ENCODE measurements around the gene TOPBP1. TPM values are rescaled to one million over a fixed set of nuclear protein-coding genes. Genes with fewer than 3 reads are reported as not detected.

The TOPBP1 gene
- total RNA-seq, 1 donor from 2014 or later, result 33.9 TPM

DNA sequence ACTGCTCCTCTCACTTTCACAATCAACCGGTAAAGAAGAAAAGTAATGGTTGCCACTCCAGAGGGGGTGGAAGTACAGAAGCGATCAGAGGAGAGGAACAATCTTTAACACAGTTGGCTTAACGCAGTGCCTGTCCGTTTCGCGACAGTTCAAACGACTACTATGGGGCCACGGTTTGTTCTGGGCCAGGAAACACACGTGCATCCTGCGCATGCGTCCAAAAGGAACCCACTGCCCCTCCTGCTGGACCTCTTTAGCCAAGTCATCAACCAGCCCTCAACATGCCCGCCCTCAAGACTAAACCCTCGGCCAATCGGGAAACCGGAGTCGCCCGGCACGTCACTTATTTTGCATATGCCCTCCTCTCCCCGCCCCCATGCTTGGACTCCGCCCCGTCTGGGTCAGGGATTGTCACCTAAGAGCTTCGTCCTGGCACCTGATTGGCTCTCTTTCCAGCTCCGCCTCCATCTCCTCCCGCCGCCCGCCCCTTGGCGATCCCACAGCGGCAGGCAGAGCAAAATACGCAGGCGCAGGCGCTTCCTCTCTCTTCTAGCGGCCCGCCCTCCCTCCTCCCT lies 88.6 kb downstream of the TOPBP1 start:
- TF ChIP-seq, protein P1, sequence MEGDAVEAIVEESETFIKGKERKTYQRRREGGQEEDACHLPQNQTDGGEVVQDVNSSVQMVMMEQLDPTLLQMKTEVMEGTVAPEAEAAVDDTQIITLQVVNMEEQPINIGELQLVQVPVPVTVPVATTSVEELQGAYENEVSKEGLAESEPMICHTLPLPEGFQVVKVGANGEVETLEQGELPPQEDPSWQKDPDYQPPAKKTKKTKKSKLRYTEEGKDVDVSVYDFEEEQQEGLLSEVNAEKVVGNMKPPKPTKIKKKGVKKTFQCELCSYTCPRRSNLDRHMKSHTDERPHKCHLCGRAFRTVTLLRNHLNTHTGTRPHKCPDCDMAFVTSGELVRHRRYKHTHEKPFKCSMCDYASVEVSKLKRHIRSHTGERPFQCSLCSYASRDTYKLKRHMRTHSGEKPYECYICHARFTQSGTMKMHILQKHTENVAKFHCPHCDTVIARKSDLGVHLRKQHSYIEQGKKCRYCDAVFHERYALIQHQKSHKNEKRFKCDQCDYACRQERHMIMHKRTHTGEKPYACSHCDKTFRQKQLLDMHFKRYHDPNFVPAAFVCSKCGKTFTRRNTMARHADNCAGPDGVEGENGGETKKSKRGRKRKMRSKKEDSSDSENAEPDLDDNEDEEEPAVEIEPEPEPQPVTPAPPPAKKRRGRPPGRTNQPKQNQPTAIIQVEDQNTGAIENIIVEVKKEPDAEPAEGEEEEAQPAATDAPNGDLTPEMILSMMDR (conservative IDR thresholded peaks at IDR 0.05; ENCODE audit: low read depth, low read length), result peak; percentile 26
- peak overlapping the region; percentile 67 for H3K4me3 ChIP-seq (ENCODE audit: low read depth, low read length)
- peak; percentile 98 for DNase-seq (ENCODE audit: low read depth)

DNA sequence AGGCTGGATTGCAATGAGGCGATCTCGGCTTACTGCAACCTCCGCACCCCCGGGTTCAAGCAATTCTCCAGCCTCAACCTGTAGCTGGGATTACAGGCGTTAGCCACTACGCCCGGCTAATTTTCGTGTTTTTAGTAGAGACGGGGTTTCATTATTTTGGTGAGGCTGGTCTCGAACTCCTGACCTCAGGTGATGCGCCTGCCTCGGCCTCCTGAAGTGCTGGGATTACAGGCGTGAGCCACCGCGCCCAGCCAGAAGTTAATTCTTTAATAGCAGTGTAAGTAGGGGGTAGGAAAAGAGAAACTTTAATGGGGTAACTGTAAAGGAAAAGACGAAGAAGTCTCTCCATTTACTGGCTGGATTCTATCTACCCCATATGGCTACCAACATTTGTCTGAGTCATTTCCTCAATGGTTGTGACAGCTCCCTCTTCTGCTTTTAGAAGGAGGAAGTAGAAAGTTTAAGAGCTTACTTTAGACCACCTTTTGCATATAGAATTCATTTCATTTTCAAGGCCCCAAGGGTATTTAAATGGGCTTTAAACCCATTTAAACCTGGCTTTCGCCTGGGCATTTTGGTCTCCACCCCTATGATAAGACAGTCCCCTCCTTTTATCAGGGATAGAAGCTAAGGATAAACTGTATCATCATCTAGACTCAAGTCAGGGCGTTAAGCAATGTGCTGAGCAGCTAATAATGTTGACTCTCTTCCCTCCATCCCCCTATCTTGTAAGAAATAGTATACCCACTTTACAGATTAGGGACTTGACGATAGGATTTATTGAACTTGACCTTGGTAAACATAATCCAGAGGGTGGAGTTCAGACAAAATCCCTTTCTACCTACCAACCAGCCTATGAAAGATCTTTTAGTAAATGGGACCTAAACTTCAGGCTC lies 89.3 kb downstream of the TOPBP1 start:
- TF ChIP-seq, protein P1 (conservative IDR thresholded peaks at IDR 0.05; ENCODE audit: low read depth, low read length), result no peak
- peak overlapping the region; percentile 46 for H3K4me3 ChIP-seq (ENCODE audit: low read depth, low read length)
- no peak for DNase-seq (ENCODE audit: low read depth)

DNA sequence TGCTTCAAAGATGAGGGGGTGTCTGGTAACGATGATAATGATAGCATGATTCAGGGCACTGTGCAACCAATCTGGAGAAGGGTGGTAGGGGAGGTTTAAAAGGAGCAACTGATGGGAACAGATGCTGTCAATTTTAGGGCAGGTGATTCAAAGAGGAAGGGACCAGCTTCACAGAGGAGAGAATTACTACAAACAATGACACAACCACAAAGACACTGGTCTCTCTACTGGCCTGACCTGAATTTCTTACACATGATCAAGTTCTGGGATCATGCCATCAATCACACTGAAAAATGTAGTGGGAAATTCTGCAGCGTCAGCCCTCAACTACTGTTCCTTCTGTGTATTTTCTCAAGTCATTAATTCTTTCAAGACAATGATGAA lies 90.8 kb downstream of the TOPBP1 start:
- H3K4me3 ChIP-seq (ENCODE audit: low read depth, low read length), result no peak overlapping the region
- TF ChIP-seq, protein P1 (conservative IDR thresholded peaks at IDR 0.05; ENCODE audit: low read depth, low read length), result no peak
- DNase-seq (ENCODE audit: low read depth), result no peak

DNA sequence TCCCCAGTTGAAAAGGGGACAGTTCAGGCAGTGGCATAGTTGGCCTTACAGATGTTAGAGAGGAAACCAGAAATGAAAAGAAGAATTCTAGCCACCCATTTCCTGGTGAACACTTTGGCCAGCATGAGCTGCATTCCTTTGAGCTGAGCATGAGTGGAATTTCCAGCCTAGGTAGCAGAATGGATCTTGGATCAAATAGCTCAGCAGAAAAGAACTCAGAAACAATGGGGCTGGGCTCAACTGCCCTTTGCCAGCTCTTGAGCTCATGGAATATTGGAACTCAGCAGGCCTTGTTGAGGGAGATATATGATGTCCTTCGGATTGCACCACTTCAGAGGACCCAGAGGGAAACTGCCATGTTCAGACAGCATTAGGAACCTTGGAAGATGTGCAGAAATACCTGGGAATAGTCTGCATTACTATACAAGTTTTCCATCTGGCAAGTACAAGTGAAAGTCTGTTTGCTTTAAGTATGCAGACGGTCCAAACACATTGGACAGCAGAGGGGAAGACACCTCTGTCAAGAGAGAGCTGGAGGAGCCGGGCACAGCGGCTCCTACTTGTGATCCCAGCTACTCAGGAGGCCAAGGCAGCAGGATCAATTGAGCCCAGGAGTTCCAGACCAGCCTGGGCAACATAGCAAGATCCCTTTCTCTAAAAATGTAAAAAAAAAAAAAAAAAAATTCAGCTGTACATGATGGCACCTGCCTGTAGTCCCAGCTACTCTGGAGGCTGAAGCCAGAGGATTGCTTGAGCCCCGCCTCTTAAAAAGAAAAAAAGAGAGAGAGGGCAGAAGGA lies 91.4 kb downstream of the TOPBP1 start:
- DNase-seq (ENCODE audit: low read depth), result peak; percentile 97
- TF ChIP-seq, protein P1 (conservative IDR thresholded peaks at IDR 0.05; ENCODE audit: low read depth, low read length), result no peak
- no peak overlapping the region for H3K4me3 ChIP-seq (ENCODE audit: low read depth, low read length)

DNA sequence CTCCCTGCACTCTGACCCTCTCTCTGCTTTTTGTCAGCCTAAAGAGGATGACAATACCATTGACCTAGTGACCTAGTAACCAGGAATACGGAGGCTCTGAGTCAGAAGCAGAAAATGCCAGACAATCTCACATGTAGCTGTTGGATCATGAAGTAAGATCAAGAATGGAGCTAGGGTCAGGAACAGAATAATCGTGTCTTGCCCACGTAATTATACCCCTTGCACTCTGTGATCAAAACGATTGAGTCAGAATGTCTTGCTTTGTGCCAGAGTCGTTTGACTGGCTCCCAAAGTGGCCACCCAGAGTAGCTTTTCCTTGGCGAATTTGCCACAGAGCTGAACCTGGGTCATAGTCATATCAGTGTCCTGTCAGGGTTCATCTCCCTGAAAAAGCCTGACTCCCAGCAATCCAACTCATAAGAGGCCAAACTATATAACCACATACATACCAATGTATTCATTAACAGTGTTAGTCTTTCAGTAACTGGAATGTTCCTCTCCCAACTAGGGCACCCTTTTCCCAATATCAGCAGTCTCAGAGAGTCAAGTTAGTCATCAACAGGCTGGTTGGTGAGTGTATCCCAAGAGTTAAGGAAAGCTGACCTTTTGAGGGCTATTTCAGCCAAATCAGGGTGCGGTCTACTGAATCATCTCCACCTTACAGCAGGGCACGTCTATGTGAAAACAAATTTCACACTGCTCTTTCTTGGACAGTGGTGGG lies 93.3 kb downstream of the TOPBP1 start:
- no peak overlapping the region for H3K4me3 ChIP-seq (ENCODE audit: low read depth, low read length)
- peak; percentile 98 for DNase-seq (ENCODE audit: low read depth)
- TF ChIP-seq, protein P1 (conservative IDR thresholded peaks at IDR 0.05; ENCODE audit: low read depth, low read length), result no peak

DNA sequence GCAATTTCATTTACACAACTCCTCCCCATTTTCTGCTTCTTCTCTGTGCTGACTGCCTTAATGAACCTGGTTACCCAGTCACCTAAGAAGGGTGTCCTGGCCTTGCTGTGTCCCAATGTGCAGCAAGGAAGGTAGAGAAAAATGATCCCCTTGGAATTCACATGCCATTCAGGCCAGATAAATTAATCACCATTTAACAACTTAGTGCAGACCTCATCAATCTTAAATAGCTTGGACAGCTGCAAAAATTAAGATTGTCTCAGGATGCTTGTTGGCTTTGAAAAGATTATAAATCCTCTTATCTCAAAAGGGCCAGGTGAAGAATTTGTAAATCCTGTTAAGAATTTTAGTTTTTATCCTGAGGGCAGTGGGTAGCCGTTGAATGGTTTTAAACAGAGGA lies 97.9 kb downstream of the TOPBP1 start:
- TF ChIP-seq, protein P1 (conservative IDR thresholded peaks at IDR 0.05; ENCODE audit: low read depth, low read length), result no peak
- no peak overlapping the region for H3K4me3 ChIP-seq (ENCODE audit: low read depth, low read length)
- no peak for DNase-seq (ENCODE audit: low read depth)
